ENCODE results near the gene DHX35. TPM values are rescaled to one million over a fixed set of nuclear protein-coding genes. Genes with fewer than 3 reads are reported as not detected.

DHX35 gene
- total RNA-seq, 1 experiment from 2014 or later, result 20.4 TPM

DNA sequence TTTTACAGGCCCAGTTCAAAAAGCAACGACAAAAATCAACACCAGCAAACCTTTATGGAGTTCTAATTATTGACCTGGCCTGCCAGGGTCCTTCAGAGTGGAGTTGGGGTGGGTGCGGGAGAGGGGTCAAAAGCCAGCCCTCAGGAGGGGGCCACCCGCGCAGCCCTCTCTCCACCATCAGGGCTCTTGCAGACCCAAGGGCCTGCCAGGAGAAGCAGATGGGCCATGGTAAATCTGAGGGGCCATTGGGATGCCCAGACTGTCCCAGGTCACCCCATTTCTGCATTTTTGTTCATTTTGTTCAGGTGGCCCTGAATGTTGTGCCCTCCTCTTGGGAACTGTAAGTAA lies 88.4 kb downstream of the DHX35 start:
- ChIA-PET CTCF (interaction anchor here (0.6 to 3.2 kb wide), 31 partner anchors 9 to 823 kb away, joined by 3 to 50 read pairs (median 5); partner anchors contain the start of genes DHX35 and SLC32A1), POLR2A (interaction anchor here (0.7 to 1.5 kb wide), 2 partner anchors 19 to 124 kb away, joined by 3 to 4 read pairs; partner anchors contain the start of gene FAM83D)
- Mint-ChIP-seq H3K9me3 (no peaks in the 10 kb centered on the region), H3K27ac (no peak overlapping the region), H3K27me3 (ENCODE audit: low read depth) (peaks cover 18% of the 10 kb centered on the region), H3K4me1 (peaks cover 4% of the 10 kb centered on the region; the same call in 1 of the 2 replicates), H3K4me3 (peak overlapping the region; percentile 78), H3K36me3 (no peaks in the 10 kb centered on the region)
- ATAC-seq (no peak), DNase-seq (ENCODE audit: low spot score) (no peak)
- TF ChIP-seq TP53 (CRISPR knock-in tag; IDR thresholded peaks at IDR 0.05), result no peak
- TF ChIP-seq ZNF396 (CRISPR knock-in tag; IDR thresholded peaks at IDR 0.05; ENCODE audit: borderline replicate concordance), result no peak
- TF ChIP-seq RELA (CRISPR knock-in tag; IDR thresholded peaks at IDR 0.05; ENCODE audit: borderline replicate concordance), result no peak
- TF ChIP-seq, protein P1, sequence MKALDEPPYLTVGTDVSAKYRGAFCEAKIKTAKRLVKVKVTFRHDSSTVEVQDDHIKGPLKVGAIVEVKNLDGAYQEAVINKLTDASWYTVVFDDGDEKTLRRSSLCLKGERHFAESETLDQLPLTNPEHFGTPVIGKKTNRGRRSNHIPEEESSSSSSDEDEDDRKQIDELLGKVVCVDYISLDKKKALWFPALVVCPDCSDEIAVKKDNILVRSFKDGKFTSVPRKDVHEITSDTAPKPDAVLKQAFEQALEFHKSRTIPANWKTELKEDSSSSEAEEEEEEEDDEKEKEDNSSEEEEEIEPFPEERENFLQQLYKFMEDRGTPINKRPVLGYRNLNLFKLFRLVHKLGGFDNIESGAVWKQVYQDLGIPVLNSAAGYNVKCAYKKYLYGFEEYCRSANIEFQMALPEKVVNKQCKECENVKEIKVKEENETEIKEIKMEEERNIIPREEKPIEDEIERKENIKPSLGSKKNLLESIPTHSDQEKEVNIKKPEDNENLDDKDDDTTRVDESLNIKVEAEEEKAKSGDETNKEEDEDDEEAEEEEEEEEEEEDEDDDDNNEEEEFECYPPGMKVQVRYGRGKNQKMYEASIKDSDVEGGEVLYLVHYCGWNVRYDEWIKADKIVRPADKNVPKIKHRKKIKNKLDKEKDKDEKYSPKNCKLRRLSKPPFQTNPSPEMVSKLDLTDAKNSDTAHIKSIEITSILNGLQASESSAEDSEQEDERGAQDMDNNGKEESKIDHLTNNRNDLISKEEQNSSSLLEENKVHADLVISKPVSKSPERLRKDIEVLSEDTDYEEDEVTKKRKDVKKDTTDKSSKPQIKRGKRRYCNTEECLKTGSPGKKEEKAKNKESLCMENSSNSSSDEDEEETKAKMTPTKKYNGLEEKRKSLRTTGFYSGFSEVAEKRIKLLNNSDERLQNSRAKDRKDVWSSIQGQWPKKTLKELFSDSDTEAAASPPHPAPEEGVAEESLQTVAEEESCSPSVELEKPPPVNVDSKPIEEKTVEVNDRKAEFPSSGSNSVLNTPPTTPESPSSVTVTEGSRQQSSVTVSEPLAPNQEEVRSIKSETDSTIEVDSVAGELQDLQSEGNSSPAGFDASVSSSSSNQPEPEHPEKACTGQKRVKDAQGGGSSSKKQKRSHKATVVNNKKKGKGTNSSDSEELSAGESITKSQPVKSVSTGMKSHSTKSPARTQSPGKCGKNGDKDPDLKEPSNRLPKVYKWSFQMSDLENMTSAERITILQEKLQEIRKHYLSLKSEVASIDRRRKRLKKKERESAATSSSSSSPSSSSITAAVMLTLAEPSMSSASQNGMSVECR (CRISPR knock-in tag; IDR thresholded peaks at IDR 0.05; ENCODE audit: borderline replicate concordance), result no peak
- no peak for TF ChIP-seq SMAD3 (CRISPR knock-in tag; IDR thresholded peaks at IDR 0.05; ENCODE audit: borderline replicate concordance)
- TF ChIP-seq, protein P2, sequence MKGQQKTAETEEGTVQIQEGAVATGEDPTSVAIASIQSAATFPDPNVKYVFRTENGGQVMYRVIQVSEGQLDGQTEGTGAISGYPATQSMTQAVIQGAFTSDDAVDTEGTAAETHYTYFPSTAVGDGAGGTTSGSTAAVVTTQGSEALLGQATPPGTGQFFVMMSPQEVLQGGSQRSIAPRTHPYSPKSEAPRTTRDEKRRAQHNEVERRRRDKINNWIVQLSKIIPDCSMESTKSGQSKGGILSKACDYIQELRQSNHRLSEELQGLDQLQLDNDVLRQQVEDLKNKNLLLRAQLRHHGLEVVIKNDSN (CRISPR knock-in tag; IDR thresholded peaks at IDR 0.05), result no peak
- TF ChIP-seq NFATC4 (CRISPR knock-in tag; IDR thresholded peaks at IDR 0.05), result no peak
- TF ChIP-seq ELF4 (CRISPR knock-in tag; IDR thresholded peaks at IDR 0.05; ENCODE audit: low read depth), result no peak
- TF ChIP-seq, protein P3, sequence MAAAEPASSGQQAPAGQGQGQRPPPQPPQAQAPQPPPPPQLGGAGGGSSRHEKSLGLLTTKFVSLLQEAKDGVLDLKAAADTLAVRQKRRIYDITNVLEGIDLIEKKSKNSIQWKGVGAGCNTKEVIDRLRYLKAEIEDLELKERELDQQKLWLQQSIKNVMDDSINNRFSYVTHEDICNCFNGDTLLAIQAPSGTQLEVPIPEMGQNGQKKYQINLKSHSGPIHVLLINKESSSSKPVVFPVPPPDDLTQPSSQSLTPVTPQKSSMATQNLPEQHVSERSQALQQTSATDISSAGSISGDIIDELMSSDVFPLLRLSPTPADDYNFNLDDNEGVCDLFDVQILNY (CRISPR knock-in tag; IDR thresholded peaks at IDR 0.05), result no peak
- TF ChIP-seq FOXK1 (CRISPR knock-in tag; IDR thresholded peaks at IDR 0.05), result no peak

DNA sequence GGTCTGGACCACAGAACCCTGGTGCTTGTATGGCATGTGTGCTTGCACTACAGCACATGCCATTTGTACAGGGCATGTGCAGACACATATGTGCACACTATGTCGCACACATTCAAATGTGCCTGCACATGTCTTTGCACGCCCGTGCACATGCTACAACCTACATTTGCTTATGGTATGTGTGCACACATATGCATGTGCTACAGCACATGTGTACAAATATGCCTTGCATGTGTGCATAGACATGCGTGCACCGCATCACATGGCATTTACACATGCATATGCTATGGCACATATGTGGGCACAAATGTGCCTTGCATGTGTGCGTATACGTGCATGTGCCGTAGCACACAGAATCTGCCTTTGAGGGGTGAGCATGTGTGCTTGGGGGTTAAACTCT lies 90.5 kb downstream of the DHX35 start:
- no peak for DNase-seq (ENCODE audit: low spot score)
- Mint-ChIP-seq H3K36me3 (no peaks in the 10 kb centered on the region), H3K9me3 (no peaks in the 10 kb centered on the region), H3K27ac (no peak overlapping the region), H3K27me3 (ENCODE audit: low read depth) (peaks cover 22% of the 10 kb centered on the region), H3K4me3 (no peak overlapping the region), H3K4me1 (peaks cover 4% of the 10 kb centered on the region; the same call in 1 of the 2 replicates)
- TF ChIP-seq NR3C1 (CRISPR knock-in tag; conservative IDR thresholded peaks at IDR 0.05; ENCODE audit: low read depth) (no peak), SMAD4 (CRISPR knock-in tag; IDR thresholded peaks at IDR 0.05) (0 out of 2 replicates have a peak, but pooled peaks have one; percentile 28), TEAD4 (CRISPR knock-in tag; IDR thresholded peaks at IDR 0.05) (no peak)
- ChIA-PET CTCF (interaction anchor here (1.2 kb wide), 1 partner anchor 212 kb away, joined by 4 read pairs; no protein-coding TSS in a partner anchor), POLR2A (no interaction called here)
- no peak for ATAC-seq

- ChIA-PET POLR2A (interaction anchor here (0.6 kb wide), 1 partner anchor 408 kb away, joined by 3 read pairs; no protein-coding TSS in a partner anchor), CTCF (interaction anchor here (0.8 to 1.3 kb wide), 2 partner anchors 9 to 20 kb away, joined by 3 read pairs; no protein-coding TSS in a partner anchor)
- Mint-ChIP-seq H3K9me3 (no peaks in the 10 kb centered on the region), H3K4me1 (no peaks in the 10 kb centered on the region), H3K27ac (no peak overlapping the region), H3K27me3 (ENCODE audit: low read depth) (peaks cover 4% of the 10 kb centered on the region; the same call in 1 of the 2 replicates), H3K36me3 (no peaks in the 10 kb centered on the region), H3K4me3 (no peak overlapping the region)
- TF ChIP-seq TCF7 (CRISPR knock-in tag; IDR thresholded peaks at IDR 0.05; ENCODE audit: low read depth) (no peak), IRF2 (CRISPR knock-in tag; IDR thresholded peaks at IDR 0.05; ENCODE audit: borderline replicate concordance, low read depth) (no peak), ZNF281 (CRISPR knock-in tag; IDR thresholded peaks at IDR 0.05) (no peak), HMGA2 (CRISPR knock-in tag; IDR thresholded peaks at IDR 0.05) (no peak), ATF2 (CRISPR knock-in tag; IDR thresholded peaks at IDR 0.05; ENCODE audit: borderline replicate concordance, low read depth) (no peak), CBFB (CRISPR knock-in tag; IDR thresholded peaks at IDR 0.05; ENCODE audit: low read depth) (no peak)
- TF ChIP-seq, protein P4, sequence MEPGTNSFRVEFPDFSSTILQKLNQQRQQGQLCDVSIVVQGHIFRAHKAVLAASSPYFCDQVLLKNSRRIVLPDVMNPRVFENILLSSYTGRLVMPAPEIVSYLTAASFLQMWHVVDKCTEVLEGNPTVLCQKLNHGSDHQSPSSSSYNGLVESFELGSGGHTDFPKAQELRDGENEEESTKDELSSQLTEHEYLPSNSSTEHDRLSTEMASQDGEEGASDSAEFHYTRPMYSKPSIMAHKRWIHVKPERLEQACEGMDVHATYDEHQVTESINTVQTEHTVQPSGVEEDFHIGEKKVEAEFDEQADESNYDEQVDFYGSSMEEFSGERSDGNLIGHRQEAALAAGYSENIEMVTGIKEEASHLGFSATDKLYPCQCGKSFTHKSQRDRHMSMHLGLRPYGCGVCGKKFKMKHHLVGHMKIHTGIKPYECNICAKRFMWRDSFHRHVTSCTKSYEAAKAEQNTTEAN (CRISPR knock-in tag; IDR thresholded peaks at IDR 0.05), result no peak
- no peak for DNase-seq (ENCODE audit: low spot score)
- no peak for ATAC-seq
These were observed 95.0 kb downstream of the DHX35 start for GRCh38 chr20:39057143-39057542.
